GM13977 (cell line): Measurements from ENCODE around the gene MUC2.

Experiments used
- DNase-seq: peaks from one replicate; pipeline ENCODE4 v3.0.0; 2012; ENCODE audit warnings: low spot score
- CTCF ChIP-seq: IDR thresholded peaks from 2 replicates; pipeline ENCODE4 v1.5.1; 2012; ENCODE audit warnings: mild to moderate bottlenecking, control low read depth; ENCODE audit not compliant: insufficient read depth; ENCODE audit errors: extremely low read depth, missing control alignments
- in situ Hi-C: fragments of 300-500 bp; cut with MboI; formaldehyde crosslinking; loops from one replicate; pipeline ENCODE4 v1.12.0; 2022; ENCODE audit warnings: low sequenced_read_pairs, low pct_unique_long_range_greater_than_20kb, mixed read lengths, inconsistent platforms; ENCODE audit not compliant: unreplicated experiment

MUC2 gene

DNA sequence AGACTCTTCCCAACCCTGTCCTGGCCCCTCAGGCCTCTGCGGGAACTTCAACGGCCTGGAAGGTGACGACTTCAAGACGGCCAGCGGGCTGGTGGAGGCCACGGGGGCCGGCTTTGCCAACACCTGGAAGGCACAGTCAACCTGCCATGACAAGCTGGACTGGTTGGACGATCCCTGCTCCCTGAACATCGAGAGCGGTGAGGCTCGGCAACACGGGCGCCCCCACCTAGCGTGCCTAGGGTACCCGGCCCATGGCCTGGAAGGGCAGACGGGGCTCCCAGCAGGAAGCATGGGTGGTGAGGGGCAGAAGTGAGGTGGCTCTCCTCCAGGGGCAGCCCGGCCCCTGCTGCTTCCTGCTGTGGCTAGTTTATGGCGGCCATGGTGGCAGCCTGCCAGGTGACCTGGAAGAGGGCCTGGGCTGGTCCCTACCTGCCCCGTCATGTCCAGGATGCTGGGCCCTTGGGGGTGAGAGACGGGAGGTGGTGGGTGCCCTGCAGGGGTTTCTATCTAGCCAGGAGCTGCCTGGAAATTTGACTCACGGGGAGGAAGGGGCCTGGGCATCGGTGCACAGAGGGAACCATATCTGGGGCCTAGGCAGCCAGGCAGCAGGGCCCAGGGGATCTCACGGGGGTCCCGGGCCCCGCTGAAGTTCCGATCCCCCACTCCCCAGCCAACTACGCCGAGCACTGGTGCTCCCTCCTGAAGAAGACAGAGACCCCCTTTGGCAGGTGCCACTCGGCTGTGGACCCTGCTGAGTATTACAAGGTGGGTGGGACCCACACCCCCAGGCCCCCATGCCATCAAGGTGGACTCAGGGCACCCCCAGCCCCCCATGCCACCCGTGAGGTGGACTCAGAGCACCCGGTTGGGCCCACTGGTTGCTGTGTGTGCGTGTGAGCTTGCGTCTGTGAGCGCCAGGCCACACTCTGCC, 9.2 kb downstream of the MUC2 start:
- in situ Hi-C loops, result no loop called here
- TF ChIP-seq CTCF, result no peak
- no peak for DNase-seq

GRCh38 chr11:1084561-1085439, 10.1 kb downstream of the MUC2 start:
- no peak for DNase-seq
- in situ Hi-C loops, result no loop called here
- TF ChIP-seq CTCF, result no peak

DNA sequence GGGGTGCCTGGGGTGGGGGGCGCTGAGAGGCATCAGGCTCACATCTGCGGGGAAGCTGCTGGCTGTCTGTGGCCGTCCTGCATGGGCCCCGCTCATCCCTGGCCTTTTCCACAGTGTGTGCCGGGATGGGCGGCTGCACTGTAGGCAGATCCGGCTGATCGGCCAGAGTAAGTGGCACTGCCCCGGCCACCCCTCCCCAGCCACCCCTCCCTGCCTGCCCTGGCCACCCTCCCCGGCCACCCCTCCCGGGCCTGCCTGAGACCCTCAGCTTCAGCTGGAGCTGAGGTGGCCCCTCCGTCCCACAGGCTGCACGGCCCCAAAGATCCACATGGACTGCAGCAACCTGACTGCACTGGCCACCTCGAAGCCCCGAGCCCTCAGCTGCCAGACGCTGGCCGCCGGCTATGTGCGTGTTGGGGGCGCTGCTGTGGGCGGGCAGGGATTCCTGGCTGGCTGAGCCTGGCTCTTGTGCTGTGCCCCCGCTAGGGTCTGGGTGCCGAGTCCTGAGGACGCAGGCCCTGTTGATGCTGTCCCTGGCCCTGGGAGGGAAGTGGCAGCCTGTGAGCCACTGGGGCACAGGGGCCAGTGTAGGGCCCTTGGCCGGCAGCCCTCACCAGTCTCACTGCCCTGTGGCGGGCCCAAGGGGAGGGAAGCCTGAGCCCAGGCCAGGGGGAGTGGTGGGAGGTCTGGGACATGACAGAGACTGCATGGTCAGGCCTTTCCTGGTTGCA, 10.9 kb downstream of the MUC2 start:
- DNase-seq, result no peak
- in situ Hi-C loops, result no loop called here
- TF ChIP-seq CTCF, result no peak

DNA sequence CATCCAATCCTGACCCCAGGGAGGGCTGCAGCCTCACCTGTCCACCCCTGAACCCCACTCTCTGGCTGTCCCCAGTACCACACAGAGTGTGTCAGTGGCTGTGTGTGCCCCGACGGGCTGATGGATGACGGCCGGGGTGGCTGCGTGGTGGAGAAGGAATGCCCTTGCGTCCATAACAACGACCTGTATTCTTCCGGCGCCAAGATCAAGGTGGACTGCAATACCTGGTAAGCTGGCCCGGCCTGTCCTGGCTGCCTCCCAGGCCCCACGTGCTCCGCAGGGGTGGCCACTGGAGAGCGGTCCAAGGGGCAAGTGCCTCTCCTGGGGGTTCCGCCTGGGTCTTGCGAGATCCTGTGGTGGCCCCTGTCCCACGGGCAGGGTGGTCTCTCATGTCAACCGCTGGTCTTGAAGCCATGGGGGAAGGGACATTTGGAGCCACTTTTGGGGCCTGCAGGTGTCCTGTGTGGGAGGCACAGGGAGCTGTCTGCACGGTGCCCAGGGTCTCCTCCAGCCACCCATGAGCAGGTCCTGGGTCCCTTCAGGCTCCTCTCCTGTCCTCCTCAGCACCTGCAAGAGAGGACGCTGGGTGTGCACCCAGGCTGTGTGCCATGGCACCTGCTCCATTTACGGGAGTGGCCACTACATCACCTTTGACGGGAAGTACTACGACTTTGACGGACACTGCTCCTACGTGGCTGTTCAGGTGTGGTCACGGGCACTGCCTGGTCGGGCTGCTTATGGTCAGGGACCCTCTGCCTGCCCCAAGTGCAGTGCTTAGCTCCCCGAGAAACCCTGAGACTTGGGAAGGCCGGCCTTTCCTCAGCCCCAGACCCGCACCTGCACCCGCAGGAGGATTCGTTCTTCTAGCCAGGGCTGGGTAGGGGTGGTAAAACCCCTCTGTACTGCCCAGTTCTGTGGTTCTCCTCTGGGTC, 11.8 kb downstream of the MUC2 start:
- TF ChIP-seq CTCF, result no peak
- DNase-seq, result no peak
- in situ Hi-C loops, result no loop called here

GRCh38 chr11:1087279-1087960, 12.7 kb downstream of the MUC2 start:
- DNase-seq, result no peak
- in situ Hi-C loops, result no loop called here
- no peak for TF ChIP-seq CTCF
